ENCODE measurements around the gene XPNPEP2. TPM values are rescaled to one million over a fixed set of nuclear protein-coding genes. Genes with fewer than 3 reads are reported as not detected.

XPNPEP2 gene
- total RNA-seq, 4 donors from 2014 or later = 3.4 to 25.0 (median 8.4) TPM

DNA sequence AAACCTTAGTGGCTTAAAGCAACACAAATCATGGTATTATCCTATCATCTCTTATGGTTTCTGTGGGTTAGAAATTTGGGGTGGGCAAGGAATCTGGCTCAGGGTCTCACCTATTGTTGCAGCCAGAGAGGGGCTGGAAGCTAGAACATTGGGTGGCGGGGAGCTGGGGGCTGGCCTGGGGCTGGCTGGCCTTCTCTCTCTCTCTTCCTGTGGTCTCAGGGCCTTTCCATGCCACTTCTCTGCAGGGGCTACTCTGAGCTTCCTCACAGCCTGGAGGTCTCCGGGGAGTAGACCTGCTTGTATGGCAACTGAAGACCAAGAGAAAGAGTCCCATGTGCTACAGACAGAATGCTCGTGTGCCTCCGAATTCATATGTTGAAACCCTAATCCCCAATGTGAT, 10.7 kb upstream of the XPNPEP2 start:
- TF ChIP-seq, protein P1, sequence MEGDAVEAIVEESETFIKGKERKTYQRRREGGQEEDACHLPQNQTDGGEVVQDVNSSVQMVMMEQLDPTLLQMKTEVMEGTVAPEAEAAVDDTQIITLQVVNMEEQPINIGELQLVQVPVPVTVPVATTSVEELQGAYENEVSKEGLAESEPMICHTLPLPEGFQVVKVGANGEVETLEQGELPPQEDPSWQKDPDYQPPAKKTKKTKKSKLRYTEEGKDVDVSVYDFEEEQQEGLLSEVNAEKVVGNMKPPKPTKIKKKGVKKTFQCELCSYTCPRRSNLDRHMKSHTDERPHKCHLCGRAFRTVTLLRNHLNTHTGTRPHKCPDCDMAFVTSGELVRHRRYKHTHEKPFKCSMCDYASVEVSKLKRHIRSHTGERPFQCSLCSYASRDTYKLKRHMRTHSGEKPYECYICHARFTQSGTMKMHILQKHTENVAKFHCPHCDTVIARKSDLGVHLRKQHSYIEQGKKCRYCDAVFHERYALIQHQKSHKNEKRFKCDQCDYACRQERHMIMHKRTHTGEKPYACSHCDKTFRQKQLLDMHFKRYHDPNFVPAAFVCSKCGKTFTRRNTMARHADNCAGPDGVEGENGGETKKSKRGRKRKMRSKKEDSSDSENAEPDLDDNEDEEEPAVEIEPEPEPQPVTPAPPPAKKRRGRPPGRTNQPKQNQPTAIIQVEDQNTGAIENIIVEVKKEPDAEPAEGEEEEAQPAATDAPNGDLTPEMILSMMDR (IDR thresholded peaks at IDR 0.05; ENCODE audit: low read depth) = no peak

DNA sequence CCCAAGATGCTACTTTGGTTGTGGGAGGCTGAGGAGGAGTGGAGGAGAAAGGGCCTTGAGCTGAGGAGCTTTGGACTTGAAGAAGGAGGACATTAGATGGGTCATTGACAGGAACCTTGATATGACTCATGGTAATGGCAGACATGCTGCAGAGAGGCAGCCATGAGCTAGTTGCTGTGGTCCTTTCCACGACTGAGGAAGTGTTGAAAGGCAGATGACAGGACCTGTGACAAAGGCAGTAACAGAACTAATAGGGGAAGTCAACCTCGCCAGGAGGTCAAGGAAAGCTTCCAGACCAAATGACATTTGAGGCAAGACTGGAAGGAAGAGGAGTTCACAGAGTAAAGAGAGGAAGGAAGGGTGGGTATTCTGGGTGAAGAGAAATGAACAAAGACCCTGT, 7.6 kb upstream of the XPNPEP2 start:
- TF ChIP-seq, protein P1 (IDR thresholded peaks at IDR 0.05; ENCODE audit: low read depth) = no peak

DNA sequence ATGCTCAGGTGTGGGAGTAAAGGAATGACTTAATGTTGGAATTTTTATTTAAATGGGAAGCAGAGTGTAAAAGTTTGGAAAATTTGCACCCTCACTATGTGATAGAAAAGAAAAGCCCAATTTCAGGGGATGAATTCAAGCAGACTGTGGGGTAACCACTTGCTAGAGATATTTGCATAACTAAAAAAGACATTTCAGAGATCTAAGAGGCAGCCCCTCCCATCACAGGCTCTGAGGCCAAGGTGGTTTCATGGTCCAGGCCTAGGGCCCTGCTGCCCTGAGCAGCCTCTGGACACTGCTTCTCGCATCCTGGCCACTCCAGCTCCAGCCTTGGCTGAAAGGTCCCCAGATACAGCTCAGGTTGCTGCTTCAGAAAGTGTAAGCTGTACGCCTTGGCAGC, 5.9 kb upstream of the XPNPEP2 start:
- TF ChIP-seq, protein P1 (IDR thresholded peaks at IDR 0.05; ENCODE audit: low read depth) = no peak

DNA sequence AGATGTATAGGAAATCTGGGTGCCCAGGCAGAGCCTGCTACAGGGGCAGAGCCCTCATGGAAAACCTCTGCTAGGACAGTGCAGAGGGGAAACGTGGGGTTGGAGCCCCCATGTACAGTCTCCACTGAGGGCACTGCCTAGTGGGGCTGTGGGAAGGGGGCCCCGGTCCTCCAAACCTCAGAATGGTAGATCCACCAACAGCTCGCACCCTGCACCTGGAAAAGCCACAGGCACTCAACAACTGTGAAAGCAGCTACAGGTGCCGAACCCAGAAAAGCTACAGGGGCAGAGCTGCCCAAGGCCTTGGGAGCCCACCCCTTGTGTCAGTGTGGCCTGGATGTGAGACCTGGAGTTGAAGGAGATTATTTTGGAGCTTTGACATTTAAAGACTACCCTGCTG, 5.4 kb upstream of the XPNPEP2 start:
- TF ChIP-seq, protein P1 (IDR thresholded peaks at IDR 0.05; ENCODE audit: low read depth) = no peak

DNA sequence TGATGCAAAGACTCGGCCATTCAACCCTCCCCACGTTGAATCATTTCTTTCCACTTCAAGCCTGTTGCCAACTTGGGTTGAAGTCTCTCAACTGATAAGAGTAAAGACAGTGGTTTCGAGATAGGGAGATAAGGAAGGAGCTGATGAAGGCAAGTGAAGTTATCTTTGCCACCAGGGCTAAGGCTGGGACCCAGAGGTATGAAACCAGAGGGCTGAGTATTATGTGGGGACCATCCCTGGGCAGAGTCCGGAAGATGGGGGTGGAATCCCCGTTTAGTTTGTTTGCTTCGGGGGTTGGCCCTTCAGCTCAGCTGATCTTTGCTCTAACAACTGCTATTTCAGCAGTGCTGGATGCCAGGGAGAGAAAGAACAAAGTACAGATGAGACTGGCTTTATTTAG, 2.3 kb upstream of the XPNPEP2 start:
- TF ChIP-seq, protein P1 (IDR thresholded peaks at IDR 0.05; ENCODE audit: low read depth) = no peak

DNA sequence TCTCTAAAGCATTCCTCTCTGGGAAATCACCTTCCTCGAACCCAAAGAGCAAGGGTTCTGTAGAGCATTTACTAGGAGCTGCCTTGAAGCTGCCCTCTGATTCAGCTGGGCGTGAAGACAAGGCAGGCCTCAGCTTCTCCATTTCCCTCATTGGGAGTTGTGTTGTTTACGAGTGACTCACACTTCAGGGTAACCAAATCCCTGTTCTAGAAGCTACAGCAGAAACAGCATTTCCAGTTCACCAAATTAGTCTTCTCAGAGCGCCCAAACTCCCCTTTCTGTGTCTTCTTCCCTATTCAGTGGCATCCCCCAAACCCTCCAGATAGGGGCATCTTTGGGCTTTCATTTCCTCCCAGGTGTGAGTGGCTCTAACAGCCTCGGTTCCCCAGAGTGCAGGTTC, 863 bp upstream of the XPNPEP2 start:
- TF ChIP-seq, protein P1 (IDR thresholded peaks at IDR 0.05; ENCODE audit: low read depth) = no peak

DNA sequence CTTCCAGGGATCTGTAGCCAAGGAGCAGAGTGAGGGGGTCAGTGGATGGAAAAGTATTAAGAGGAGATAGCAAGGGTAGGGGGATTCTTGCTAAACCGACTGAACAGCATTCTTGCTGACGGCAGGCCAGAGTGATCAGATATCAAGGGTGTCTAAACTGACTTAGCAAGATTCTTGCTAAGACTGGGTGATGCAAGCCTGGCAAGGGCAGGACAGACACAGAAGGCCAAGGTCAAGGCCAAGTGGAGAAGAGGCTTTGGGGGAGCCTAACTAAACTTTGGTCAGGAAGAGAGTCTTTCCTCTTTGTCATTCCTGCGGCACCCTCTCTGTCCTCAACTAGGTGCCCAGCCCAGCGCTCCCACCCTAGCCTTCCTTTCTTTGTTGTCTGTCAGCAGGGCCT, 799 bp downstream of the XPNPEP2 start:
- TF ChIP-seq, protein P1 (IDR thresholded peaks at IDR 0.05; ENCODE audit: low read depth) = no peak
